PC-9 (cell line): ENCODE data around the gene PGAP6. TPM values are rescaled to one million over a fixed set of nuclear protein-coding genes. Genes with fewer than 3 reads are reported as not detected.

Source experiments
- BruUV-seq: library from RNA; stranded (reverse); fragments of 400-500 nt; replicated peaks from 2 replicates; lab custom pipeline; 2021; lab: Mats Ljungman, UMichigan
- CTCF ChIA-PET: fragments of 300-600 bp; sonication (Branson Sonifier 250); formaldehyde crosslinking; loops from one replicate; lab custom pipeline; 2022; ENCODE audit warnings: antibody characterized with exemption; lab: Charles Lee
- POLR2A ChIA-PET: fragments of 300-600 bp; sonication (Branson Sonifier 250); formaldehyde crosslinking; loops from one replicate; lab custom pipeline; 2022; ENCODE audit warnings: antibody characterized with exemption; ENCODE audit not compliant: unreplicated experiment; lab: Charles Lee
- DNase-seq, 2 experiments: peaks; one replicate each; pipeline versions ENCODE4 v3.0.0 to v3.0.0-alpha.2; 2015 to 2022; ENCODE audit warnings: mixed read lengths in 1 of 2
- H2AFZ ChIP-seq: fragments of 200-600 bp; sonication (generic); 2 replicates; pipeline ENCODE4 v1.8.1; 2017; ENCODE audit warnings: antibody characterized with exemption
- H3F3A ChIP-seq: fragments of 200-600 bp; sonication (generic); 2 replicates; pipeline ENCODE4 v1.8.1; 2017; ENCODE audit warnings: antibody characterized with exemption, mild to moderate bottlenecking, low read depth; ENCODE audit not compliant: insufficient read depth
- H3K27ac ChIP-seq: fragments of 200-600 bp; sonication (generic); 2 replicates; pipeline ENCODE4 v1.6.1; 2016; ENCODE audit warnings: mixed run types
- H3K27me3 ChIP-seq: fragments of 200-600 bp; sonication (generic); 2 replicates; pipeline ENCODE4 v1.6.1; 2016; ENCODE audit warnings: low read depth, mixed run types; ENCODE audit not compliant: insufficient read depth
- H3K36me3 ChIP-seq: fragments of 200-600 bp; sonication (generic); 2 replicates; pipeline ENCODE4 v1.6.1; 2016; ENCODE audit warnings: low read depth, mixed run types
- H3K4me1 ChIP-seq: fragments of 200-600 bp; sonication (generic); replicated peaks from 2 replicates; pipeline ENCODE4 v1.6.1; 2016; ENCODE audit warnings: mixed run types; ENCODE audit not compliant: insufficient read depth
- H3K4me2 ChIP-seq: fragments of 200-600 bp; sonication (generic); 2 replicates; pipeline ENCODE4 v1.6.1; 2017; ENCODE audit warnings: mixed run types
- H3K4me3 ChIP-seq: fragments of 200-600 bp; sonication (generic); 2 replicates; pipeline ENCODE4 v1.6.1; 2016; ENCODE audit warnings: mixed run types
- H3K79me2 ChIP-seq: fragments of 200-600 bp; sonication (generic); 2 replicates; pipeline ENCODE4 v1.6.1; 2017; ENCODE audit warnings: low read depth, mixed run types
- H3K9me2 ChIP-seq: fragments of 200-600 bp; sonication (generic); 2 replicates; pipeline ENCODE4 v1.8.1; 2017; ENCODE audit warnings: mild to moderate bottlenecking; ENCODE audit not compliant: insufficient read depth
- H3K9me3 ChIP-seq: fragments of 200-600 bp; sonication (generic); 2 replicates; pipeline ENCODE4 v1.8.1; 2016; ENCODE audit warnings: low read depth; ENCODE audit not compliant: insufficient read depth
- H4K20me1 ChIP-seq: fragments of 200-600 bp; sonication (generic); 2 replicates; pipeline ENCODE4 v1.8.1; 2017; ENCODE audit not compliant: insufficient read depth
- EZH2 ChIP-seq: fragments of 200-600 bp; sonication (generic); IDR thresholded peaks from 2 replicates; pipeline ENCODE4 v1.8.0; 2017; ENCODE audit warnings: antibody characterized with exemption, low read depth
- intact Hi-C: fragments of 100-400 bp; cut with micrococcal nuclease; formaldehyde crosslinking; loops from one replicate; pipeline ENCODE4 v1.10.0; 2022; ENCODE audit not compliant: unreplicated experiment
- total RNA-seq: library from RNA; stranded (reverse); gene quantifications from 2 replicates; pipeline ENCODE4 v1.2.3, GENCODE V29; 2021
- TF ChIP-seq, protein P1 (sequence below): fragments of 200-600 bp; sonication (generic); conservative IDR thresholded peaks from 2 replicates; pipeline ENCODE4 v1.6.1; 2017; ENCODE audit warnings: mixed run types, antibody characterized with exemption, mild to moderate bottlenecking, moderate library complexity

PGAP6 gene
- total RNA-seq, 1 experiment from 2014 or later: 45.6 TPM

DNA sequence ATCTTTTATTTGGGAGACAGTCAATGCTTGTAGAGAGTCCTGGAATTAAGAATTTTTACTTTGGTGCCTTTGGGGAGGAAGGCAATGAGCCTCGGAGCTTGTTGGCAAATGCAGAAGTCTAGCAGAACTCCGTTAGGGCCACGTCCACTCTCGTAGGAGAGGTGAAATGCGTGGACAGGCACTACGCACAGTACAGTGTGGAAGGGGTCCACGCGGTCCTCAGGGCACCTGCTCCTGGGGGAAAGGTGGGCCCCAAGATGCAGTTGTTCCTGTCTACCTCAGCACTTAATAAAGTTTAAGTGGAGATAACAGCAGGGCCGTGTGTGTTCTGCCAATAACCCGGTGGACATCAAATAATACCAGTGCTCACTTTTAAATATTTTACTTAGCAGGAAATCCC lies 45.5 kb upstream of the PGAP6 start:
- intact Hi-C loops: loop anchor here (5.0 kb wide), 1 partner anchor 100 kb away; the partner anchor contains the start of gene CAPN15
- Histone ChIP-seq H3K9me2 (no peaks in the 10 kb centered on the region), H3K4me1 (peaks cover 22% of the 10 kb centered on the region), H4K20me1 (no peaks in the 10 kb centered on the region; the same call in 1 of the 2 replicates), H3K27me3 (no peaks in the 10 kb centered on the region), H3K36me3 (no peaks in the 10 kb centered on the region), H3K4me2 (peak overlapping the region; percentile 86), H3F3A (peaks cover 19% of the 10 kb centered on the region), H3K79me2 (peaks cover 10% of the 10 kb centered on the region), H3K27ac (no peak overlapping the region), H2AFZ (no peak overlapping the region), H3K4me3 (peak overlapping the region; percentile 66; the same call in 1 of the 2 replicates), H3K9me3 (no peaks in the 10 kb centered on the region)
- DNase-seq: no peak
- ChIA-PET CTCF (interaction anchor here (1.3 kb wide), 1 partner anchor 31 kb away, joined by 3 read pairs; no protein-coding TSS in a partner anchor), POLR2A (no interaction called here)
- TF ChIP-seq EZH2: no peak
- TF ChIP-seq, protein P1, sequence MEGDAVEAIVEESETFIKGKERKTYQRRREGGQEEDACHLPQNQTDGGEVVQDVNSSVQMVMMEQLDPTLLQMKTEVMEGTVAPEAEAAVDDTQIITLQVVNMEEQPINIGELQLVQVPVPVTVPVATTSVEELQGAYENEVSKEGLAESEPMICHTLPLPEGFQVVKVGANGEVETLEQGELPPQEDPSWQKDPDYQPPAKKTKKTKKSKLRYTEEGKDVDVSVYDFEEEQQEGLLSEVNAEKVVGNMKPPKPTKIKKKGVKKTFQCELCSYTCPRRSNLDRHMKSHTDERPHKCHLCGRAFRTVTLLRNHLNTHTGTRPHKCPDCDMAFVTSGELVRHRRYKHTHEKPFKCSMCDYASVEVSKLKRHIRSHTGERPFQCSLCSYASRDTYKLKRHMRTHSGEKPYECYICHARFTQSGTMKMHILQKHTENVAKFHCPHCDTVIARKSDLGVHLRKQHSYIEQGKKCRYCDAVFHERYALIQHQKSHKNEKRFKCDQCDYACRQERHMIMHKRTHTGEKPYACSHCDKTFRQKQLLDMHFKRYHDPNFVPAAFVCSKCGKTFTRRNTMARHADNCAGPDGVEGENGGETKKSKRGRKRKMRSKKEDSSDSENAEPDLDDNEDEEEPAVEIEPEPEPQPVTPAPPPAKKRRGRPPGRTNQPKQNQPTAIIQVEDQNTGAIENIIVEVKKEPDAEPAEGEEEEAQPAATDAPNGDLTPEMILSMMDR: no peak
- TSS peak; percentile 32 for BruUV-seq

DNA sequence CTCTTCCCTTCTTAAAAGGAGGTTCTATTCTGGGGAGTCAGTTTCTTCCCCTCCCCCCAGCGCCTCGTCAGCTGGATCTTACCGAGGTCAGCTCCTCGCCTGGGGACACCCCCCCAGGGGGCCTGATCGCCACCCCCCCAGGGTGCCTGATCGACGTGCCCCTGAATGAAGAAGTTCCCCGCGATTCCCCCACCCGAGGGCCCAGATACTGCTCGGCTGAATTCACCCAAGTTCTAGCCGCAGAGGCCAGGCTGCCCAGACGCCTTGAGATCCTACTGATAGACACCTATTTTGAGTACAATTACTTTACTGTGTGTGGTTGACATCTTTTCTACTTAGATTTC lies 45.1 kb upstream of the PGAP6 start:
- Histone ChIP-seq H3K36me3 (no peaks in the 10 kb centered on the region), H3K4me2 (peak overlapping the region; percentile 86), H3K4me1 (peaks cover 22% of the 10 kb centered on the region), H3K9me2 (no peaks in the 10 kb centered on the region), H3K9me3 (no peaks in the 10 kb centered on the region), H2AFZ (no peak overlapping the region), H3K79me2 (peaks cover 10% of the 10 kb centered on the region), H3K4me3 (peak overlapping the region; percentile 66), H4K20me1 (no peaks in the 10 kb centered on the region; the same call in 1 of the 2 replicates), H3K27me3 (no peaks in the 10 kb centered on the region), H3K27ac (no peak overlapping the region), H3F3A (peaks cover 19% of the 10 kb centered on the region)
- no peak for TF ChIP-seq EZH2
- TF ChIP-seq, protein P1: no peak
- intact Hi-C loops: loop anchor here (5.0 kb wide), 1 partner anchor 100 kb away; the partner anchor contains the start of gene CAPN15
- POLR2A ChIA-PET: no interaction called here
- CTCF ChIA-PET: interaction anchor here (1.3 kb wide), 1 partner anchor 31 kb away, joined by 3 read pairs; no protein-coding TSS in a partner anchor
- no TSS peak for BruUV-seq
- no peak for DNase-seq

DNA sequence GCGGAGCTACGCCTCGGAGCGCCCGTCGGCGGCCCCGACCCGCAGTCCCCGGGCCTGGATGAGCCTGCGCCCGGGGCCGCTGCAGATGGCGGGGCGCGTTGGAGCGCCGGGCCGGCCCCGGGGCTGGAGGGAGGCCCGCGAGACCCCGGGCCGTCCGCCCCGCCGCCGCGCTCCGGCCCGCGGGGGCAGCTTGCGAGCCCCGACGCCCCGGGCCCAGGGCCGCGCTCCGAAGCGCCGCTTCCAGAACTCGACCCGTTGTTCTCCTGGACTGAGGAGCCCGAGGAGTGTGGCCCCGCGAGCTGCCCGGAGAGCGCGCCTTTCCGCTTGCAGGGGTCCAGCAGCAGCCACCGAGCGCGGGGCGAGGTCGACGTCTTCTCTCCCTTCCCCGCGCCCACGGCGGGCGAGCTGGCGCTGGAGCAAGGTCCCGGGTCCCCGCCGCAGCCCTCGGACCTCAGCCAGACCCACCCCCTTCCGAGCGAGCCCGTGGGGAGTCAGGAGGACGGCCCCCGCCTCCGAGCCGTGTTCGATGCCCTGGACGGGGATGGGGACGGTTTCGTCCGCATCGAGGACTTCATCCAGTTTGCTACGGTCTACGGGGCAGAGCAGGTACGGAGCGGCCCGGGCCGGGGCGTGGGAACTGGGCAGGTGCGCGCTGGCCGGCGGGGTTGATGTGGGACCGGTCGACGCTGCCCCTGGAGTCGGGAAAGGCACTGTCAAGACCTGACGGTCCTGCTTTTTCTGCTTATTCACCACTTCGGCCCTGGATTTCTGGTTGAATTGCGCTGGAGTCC lies 44.5 kb upstream of the PGAP6 start:
- H3K9me3 ChIP-seq: no peaks in the 10 kb centered on the region
- peaks cover 22% of the 10 kb centered on the region for H3K4me1 ChIP-seq
- BruUV-seq: no TSS peak
- H3K36me3 ChIP-seq: no peaks in the 10 kb centered on the region
- H3K27ac ChIP-seq: no peak overlapping the region
- peak overlapping the region; percentile 79 for H2AFZ ChIP-seq
- H3F3A ChIP-seq: peaks cover 19% of the 10 kb centered on the region
- intact Hi-C loops: loop anchor here (5.0 kb wide), 1 partner anchor 101 kb away; the partner anchor contains the start of gene CAPN15
- no peaks in the 10 kb centered on the region for H3K27me3 ChIP-seq
- H3K4me3 ChIP-seq: peak overlapping the region; percentile 66
- peaks cover 10% of the 10 kb centered on the region for H3K79me2 ChIP-seq
- ChIA-PET CTCF (interaction anchor here (0.7 to 1.3 kb wide), 2 partner anchors 31 to 73 kb away, joined by 3 to 7 read pairs; no protein-coding TSS in a partner anchor), POLR2A (no interaction called here)
- H4K20me1 ChIP-seq: no peaks in the 10 kb centered on the region; the same call in 1 of the 2 replicates
- peak overlapping the region; percentile 86 for H3K4me2 ChIP-seq
- peak in 1 of 2 experiments; percentile 23 for DNase-seq
- TF ChIP-seq, protein P1: no peak
- TF ChIP-seq EZH2: no peak
- H3K9me2 ChIP-seq: no peaks in the 10 kb centered on the region
